ENCODE data around the gene ETV5. TPM values are rescaled to one million over a fixed set of nuclear protein-coding genes. Genes with fewer than 3 reads are reported as not detected.

ETV5 gene
- total and polyA plus RNA-seq, 2 donors (not counting 3 experiments of a cell fraction or from before 2014, with no cell fraction given), result 8.8 to 40.9 TPM

DNA sequence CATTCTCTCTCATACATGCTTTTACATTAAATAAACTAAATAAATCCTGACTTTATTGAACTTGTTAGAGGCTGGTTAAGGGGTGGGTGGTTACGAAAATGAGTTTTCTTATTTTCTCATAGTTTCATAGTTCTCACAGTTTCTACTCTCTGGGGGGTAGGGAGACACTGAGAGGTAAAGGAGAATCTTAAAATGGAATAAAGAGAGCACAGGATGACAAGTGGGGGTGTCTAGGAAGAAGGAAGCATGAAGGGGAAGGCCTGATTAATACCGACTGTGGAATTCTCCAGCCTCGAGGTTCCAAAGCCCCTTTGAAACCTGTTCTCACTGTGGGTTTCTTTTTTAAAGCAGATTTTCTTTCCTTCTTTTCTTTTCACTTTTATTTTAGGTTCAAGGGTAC lies 104.7 kb downstream of the ETV5 start:
- TF ChIP-seq GATA2 (IDR thresholded peaks at IDR 0.05; ENCODE audit: insufficient read depth, insufficient read length, low read depth, low read length), result no peak
- no peak for TF ChIP-seq FOS (IDR thresholded peaks at IDR 0.05; ENCODE audit: borderline replicate concordance, insufficient read depth, low read length)
- TF ChIP-seq POLR2A (IDR thresholded peaks at IDR 0.05; ENCODE audit: low read depth, low read length), result no peak
- Histone ChIP-seq H3K9ac (replicated peaks; ENCODE audit: extremely low read depth, insufficient read depth, low read length) (no peak overlapping the region), H2AFZ (ENCODE audit: low read depth, low read length) (no peak overlapping the region), H3K4me1 (ENCODE audit: control insufficient read depth, extremely low read depth, insufficient read depth, low read length) (no peaks in the 10 kb centered on the region), H3K9me3 (replicated peaks; ENCODE audit: control insufficient read depth, insufficient read depth, low read length) (no peaks in the 10 kb centered on the region), H3K36me3 (ENCODE audit: control insufficient read depth in 2 of 2, extremely low read depth in 1 of 2, insufficient read depth in 2 of 2, low read length in 2 of 2) (no peaks in the 10 kb centered on the region), H3K9me1 (replicated peaks; ENCODE audit: control insufficient read depth, extremely low read depth, insufficient read depth, low read length) (no peaks in the 10 kb centered on the region), H3K4me3 (replicated peaks in 1 of 3; ENCODE audit: insufficient read depth in 1 of 3, low read depth in 1 of 3, low read length in 3 of 3) (no peak overlapping the region), H4K20me1 (replicated peaks; ENCODE audit: control insufficient read depth, extremely low read depth, insufficient read depth, low read length) (no peaks in the 10 kb centered on the region), H3K79me2 (ENCODE audit: control insufficient read depth, insufficient read depth, low read length) (no peaks in the 10 kb centered on the region), H3K4me2 (ENCODE audit: insufficient read depth, low read length) (no peak overlapping the region), H3K27me3 (ENCODE audit: control insufficient read depth in 2 of 2, insufficient read depth in 2 of 2, low read length in 2 of 2) (no peaks in the 10 kb centered on the region), H3K27ac (ENCODE audit: insufficient read depth, low read depth, low read length) (no peak overlapping the region)
- BruUV-seq (replicated peaks), result no TSS peak
- ChIA-PET CTCF (no interaction called here), POLR2A (no interaction called here)
- FAIRE-seq, result no peak
- intact Hi-C loops (cut with micrococcal nuclease), result no loop called here
- no peak for DNase-seq (ENCODE audit: low read depth, low spot score)
- dilution Hi-C loops (cut with MboI; ENCODE audit: extremely low pct_ligation_motif_present, low sequenced_read_pairs), result no loop called here

DNA sequence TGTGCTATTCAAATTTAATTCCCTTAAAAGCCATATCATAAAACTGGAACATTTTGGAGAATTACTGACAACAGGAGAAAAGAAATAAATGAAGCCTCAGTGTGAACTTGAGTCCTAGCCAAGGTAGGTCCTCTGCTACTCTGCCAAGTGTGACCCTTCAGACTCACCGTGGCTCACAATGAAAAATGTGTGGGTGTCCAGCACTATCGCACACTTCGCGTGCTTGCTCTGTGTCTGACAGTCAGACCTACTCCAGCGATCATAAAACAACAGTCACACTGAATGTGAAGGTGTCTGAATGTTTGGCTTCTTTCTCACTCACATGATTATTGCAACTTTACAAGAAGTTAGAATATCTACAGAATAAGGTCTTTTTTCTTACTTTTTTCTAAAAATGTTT lies 105.3 kb downstream of the ETV5 start:
- Histone ChIP-seq H3K27ac (ENCODE audit: insufficient read depth, low read depth, low read length) (no peak overlapping the region), H3K36me3 (ENCODE audit: control insufficient read depth in 2 of 2, extremely low read depth in 1 of 2, insufficient read depth in 2 of 2, low read length in 2 of 2) (no peaks in the 10 kb centered on the region), H3K79me2 (ENCODE audit: control insufficient read depth, insufficient read depth, low read length) (no peaks in the 10 kb centered on the region), H3K4me1 (ENCODE audit: control insufficient read depth, extremely low read depth, insufficient read depth, low read length) (no peaks in the 10 kb centered on the region), H3K27me3 (ENCODE audit: control insufficient read depth in 2 of 2, insufficient read depth in 2 of 2, low read length in 2 of 2) (no peaks in the 10 kb centered on the region), H4K20me1 (replicated peaks; ENCODE audit: control insufficient read depth, extremely low read depth, insufficient read depth, low read length) (no peaks in the 10 kb centered on the region), H3K9ac (replicated peaks; ENCODE audit: extremely low read depth, insufficient read depth, low read length) (no peak overlapping the region), H3K9me1 (replicated peaks; ENCODE audit: control insufficient read depth, extremely low read depth, insufficient read depth, low read length) (no peaks in the 10 kb centered on the region), H3K4me3 (replicated peaks in 1 of 3; ENCODE audit: insufficient read depth in 1 of 3, low read depth in 1 of 3, low read length in 3 of 3) (no peak overlapping the region), H2AFZ (ENCODE audit: low read depth, low read length) (no peak overlapping the region), H3K4me2 (ENCODE audit: insufficient read depth, low read length) (no peak overlapping the region), H3K9me3 (replicated peaks; ENCODE audit: control insufficient read depth, insufficient read depth, low read length) (no peaks in the 10 kb centered on the region)
- TF ChIP-seq FOS (IDR thresholded peaks at IDR 0.05; ENCODE audit: borderline replicate concordance, insufficient read depth, low read length), result no peak
- TF ChIP-seq MYC (IDR thresholded peaks at IDR 0.05; ENCODE audit: low read depth, low read length), result no peak
- TF ChIP-seq, protein P1, sequence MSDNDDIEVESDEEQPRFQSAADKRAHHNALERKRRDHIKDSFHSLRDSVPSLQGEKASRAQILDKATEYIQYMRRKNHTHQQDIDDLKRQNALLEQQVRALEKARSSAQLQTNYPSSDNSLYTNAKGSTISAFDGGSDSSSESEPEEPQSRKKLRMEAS (IDR thresholded peaks at IDR 0.05; ENCODE audit: insufficient read depth, insufficient read length), result no peak
- TF ChIP-seq GATA2 (IDR thresholded peaks at IDR 0.05; ENCODE audit: insufficient read depth, insufficient read length, low read depth, low read length), result no peak
- no peak for TF ChIP-seq POLR2AphosphoS5 (IDR thresholded peaks at IDR 0.05; ENCODE audit: insufficient read depth, low read depth, low read length)
- no peak for TF ChIP-seq JUN (IDR thresholded peaks at IDR 0.05; ENCODE audit: borderline replicate concordance, insufficient read depth, insufficient read length, low read depth)
- TF ChIP-seq POLR2A (IDR thresholded peaks at IDR 0.05; ENCODE audit: low read depth, low read length), result no peak
- TF ChIP-seq EZH2 (IDR thresholded peaks at IDR 0.05; ENCODE audit: borderline replicate concordance, low read depth, low read length, severe bottlenecking), result no peak
- TF ChIP-seq, protein P2, sequence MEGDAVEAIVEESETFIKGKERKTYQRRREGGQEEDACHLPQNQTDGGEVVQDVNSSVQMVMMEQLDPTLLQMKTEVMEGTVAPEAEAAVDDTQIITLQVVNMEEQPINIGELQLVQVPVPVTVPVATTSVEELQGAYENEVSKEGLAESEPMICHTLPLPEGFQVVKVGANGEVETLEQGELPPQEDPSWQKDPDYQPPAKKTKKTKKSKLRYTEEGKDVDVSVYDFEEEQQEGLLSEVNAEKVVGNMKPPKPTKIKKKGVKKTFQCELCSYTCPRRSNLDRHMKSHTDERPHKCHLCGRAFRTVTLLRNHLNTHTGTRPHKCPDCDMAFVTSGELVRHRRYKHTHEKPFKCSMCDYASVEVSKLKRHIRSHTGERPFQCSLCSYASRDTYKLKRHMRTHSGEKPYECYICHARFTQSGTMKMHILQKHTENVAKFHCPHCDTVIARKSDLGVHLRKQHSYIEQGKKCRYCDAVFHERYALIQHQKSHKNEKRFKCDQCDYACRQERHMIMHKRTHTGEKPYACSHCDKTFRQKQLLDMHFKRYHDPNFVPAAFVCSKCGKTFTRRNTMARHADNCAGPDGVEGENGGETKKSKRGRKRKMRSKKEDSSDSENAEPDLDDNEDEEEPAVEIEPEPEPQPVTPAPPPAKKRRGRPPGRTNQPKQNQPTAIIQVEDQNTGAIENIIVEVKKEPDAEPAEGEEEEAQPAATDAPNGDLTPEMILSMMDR (IDR thresholded peaks at IDR 0.05; ENCODE audit: extremely low read depth in 1 of 2, insufficient read depth in 1 of 2, low read depth in 1 of 2, low read length in 2 of 2), result no peak
- ChIA-PET POLR2A (no interaction called here), CTCF (interaction anchor here (0.6 to 1.3 kb wide), 9 partner anchors 9 to 536 kb away, joined by 3 to 19 read pairs (median 4); no protein-coding TSS in a partner anchor)
- FAIRE-seq (no peak), DNase-seq (ENCODE audit: low read depth, low spot score) (no peak)
- no TSS peak for BruUV-seq (replicated peaks)
- intact Hi-C loops (cut with micrococcal nuclease), result loop anchor here (1.0 kb wide), 1 partner anchor 239 kb away; no protein-coding TSS in a partner anchor
- dilution Hi-C loops (cut with MboI; ENCODE audit: extremely low pct_ligation_motif_present, low sequenced_read_pairs), result no loop called here
